Glomerular endothelial cell (primary cell): ENCODE data around the gene CBFB. TPM values are rescaled to one million over a fixed set of nuclear protein-coding genes. Genes with fewer than 3 reads are reported as not detected.

Experiments
- DNase-seq: peaks from one replicate; pipeline ENCODE4 v3.0.0-alpha.2; 2011; ENCODE audit warnings: low read depth, low spot score; ENCODE audit errors: extremely low read depth
- total RNA-seq: library from RNA; depleted of rRNA; stranded (reverse); fragments of >200 nt; gene quantifications from 2 replicates; pipeline ENCODE4 v1.2.3, GENCODE V29; 2015

The CBFB gene
- total RNA-seq, 1 donor from 2014 or later = 60.4 TPM

- DNase-seq = no peak
Observed at GRCh38 chr16:67091906-67092566, 63.1 kb downstream of the CBFB start.

DNA sequence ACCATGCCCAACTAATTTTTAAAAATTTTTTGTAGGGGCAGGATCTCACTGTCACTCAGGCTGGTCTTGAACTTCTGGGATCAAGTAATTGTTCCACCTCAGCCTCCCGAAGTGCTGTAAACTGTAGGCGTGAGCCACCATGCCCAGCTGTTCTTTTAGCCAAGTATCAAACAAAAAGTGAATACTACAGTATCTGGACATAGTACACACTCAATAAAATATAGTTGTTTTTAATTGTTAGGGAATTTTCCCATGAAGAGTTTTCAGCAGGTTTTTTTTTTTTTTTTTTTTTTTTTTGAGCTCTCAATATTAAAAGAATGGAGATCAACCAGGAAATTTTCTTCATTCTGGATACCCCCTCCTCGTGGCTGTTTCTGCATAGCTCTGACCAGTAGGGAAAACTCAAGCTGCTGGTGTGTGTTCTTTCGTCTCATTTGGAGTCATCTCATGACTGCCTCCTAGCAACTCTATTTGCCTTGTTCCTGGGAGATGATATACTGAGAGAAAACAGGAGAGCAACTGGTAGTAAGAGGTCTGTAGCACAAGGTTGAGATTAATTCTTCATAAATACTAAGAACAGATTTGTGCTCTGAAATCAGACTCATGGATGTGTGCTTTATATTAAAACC is 64.3 kb downstream of the CBFB start:
- DNase-seq = no peak

GRCh38 chr16:67098599-67098998 is 69.7 kb downstream of the CBFB start:
- no peak for DNase-seq

- no peak for DNase-seq
Observed at GRCh38 chr16:67100569-67101310, 71.8 kb downstream of the CBFB start.

GRCh38 chr16:67101311-67102082 is 72.5 kb downstream of the CBFB start:
- no peak for DNase-seq

DNA sequence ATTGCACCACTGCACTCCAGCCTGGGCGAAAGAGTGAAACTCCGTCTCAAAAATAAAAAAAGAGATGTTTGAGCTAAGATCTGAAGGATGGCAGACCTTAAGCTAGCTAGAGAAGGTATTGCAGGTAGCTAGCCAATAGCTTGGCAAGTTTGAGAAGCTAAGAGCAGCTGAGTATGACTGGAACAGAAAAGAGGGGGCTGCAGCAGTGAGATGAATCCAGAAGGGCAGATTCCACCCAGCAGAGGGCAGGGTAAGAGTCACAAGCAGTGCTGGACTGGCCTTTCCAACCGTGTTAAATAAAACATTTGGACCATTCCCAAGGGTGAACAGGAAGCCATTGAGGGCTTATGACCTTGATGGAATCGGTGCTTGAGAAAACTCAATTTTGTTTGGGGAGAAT is 75.1 kb downstream of the CBFB start:
- DNase-seq = peak; percentile 33

- no peak for DNase-seq
Observed at GRCh38 chr16:67104845-67105244, 75.9 kb downstream of the CBFB start.

DNA sequence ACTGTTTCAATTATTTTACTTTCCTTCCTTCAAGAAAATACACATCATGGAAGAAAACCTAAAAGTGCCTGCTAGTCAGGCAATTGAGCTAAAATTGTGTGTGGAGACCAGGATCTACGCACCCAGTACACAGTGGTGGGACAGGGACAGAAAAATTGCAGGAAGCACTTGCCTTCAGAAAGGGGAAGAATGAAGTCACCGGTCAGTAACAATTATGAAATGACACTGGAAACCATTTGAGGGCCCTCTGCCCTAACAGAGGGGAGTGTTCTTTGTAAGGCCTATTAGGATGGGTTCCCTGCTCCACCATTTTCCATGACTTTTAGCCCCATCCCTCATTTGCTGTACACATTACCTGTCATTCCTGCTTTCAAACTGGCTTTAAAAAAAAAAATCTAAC is 76.3 kb downstream of the CBFB start:
- no peak for DNase-seq

GRCh38 chr16:67105881-67106280 is 76.9 kb downstream of the CBFB start:
- DNase-seq = no peak

DNA sequence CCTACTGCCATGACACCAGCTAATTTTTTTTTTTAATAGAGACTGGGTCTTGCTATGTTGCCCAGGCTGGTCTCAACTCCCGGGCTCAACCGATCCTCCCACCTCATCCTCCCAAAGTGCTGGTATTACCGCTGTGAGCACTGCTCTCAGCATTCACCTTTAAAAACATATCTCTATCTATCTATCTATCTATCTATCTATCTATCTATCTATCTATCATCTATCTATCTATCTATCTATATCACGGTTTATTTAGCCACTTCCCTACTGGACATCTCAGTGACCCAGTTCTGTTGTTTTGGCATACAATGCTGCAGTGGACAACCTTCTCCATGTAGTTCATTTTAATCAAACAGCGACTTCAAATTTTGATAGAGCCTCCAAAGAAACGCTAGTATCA is 79.5 kb downstream of the CBFB start:
- DNase-seq = no peak

GRCh38 chr16:67108931-67109406 is 80.0 kb downstream of the CBFB start:
- no peak for DNase-seq

GRCh38 chr16:67109407-67110135 is 80.6 kb downstream of the CBFB start, which contains the start of gene PHAF1:
Gene PHAF1 (plus strand): TSS chr16:67109941. CDS start chr16:67110176, 235 bp downstream.
- peak; percentile 27 for DNase-seq

DNA sequence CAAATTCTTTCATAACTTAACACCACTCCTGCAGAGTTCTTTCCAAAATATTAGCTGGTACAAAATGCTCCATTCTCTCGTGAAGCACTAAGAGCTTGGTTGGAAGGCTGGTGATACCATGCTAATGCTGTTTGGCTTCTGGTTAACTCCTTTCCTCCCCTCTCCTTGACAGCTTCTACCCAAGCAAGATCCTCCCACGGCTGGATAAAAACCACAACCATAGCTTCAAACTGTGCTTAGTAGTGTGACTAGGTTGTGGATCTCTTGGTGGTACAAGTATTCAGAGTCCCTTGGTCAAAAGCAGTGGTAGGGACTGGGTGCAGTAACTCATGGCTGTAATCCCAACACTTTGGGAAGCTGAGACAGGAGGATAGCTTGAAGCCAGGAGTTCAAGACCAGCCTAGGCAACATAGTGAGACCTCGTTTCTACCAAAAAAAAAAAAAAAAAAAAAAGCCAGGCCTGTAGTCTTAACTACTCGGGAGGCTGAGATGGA is 83.0 kb downstream of the CBFB start:
- DNase-seq = no peak

- no peak for DNase-seq
Observed at GRCh38 chr16:67112591-67113399, 83.8 kb downstream of the CBFB start.

GRCh38 chr16:67114793-67115192 is 85.8 kb downstream of the CBFB start:
- no peak for DNase-seq

DNA sequence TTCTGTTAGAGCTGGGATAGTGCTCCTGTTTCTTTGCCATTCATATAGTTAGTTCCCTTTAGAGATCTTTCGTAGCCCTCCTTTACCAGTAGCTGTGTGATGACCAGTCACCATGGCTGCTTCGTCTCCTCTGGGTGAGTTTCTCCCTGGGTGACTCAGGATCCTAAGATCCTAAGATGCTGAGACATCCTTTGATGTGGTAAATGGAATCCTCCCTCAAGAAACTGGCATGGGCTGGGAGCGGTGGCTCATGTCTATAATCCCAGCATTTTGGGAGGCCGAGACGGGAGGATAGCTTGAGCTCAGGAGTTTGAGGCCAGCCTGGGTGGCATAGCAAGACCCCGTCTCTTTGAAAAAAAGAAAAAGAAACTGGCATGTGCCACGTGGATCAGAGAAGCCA is 86.7 kb downstream of the CBFB start:
- no peak for DNase-seq

- DNase-seq = no peak
Observed at GRCh38 chr16:67116388-67117311, 87.7 kb downstream of the CBFB start.

DNA sequence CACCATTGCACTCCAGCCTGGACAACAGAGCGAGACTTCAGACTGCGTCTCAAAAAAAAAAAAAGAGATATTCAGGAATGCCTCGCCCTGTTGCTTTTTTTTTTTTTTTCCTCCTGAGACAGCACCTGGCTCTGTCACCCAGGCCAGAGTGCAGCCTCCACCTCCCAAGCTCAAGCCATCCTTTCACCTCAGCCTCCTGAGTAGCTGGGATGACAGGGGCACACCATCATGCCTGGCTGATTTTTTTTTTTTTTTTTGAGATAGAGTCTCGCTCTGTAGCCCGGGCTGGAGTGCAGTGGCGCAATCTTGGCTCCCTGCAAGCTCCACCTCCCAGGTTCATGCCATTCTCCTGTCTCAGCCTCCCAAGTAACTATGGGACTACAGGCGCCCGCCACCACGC is 88.8 kb downstream of the CBFB start:
- no peak for DNase-seq
